GM19035 (cell line): ENCODE measurements around the gene PPP4C.
"Not testable (repeated sequence)": the region's sequence is repeated elsewhere in the genome, so short reads cannot be mapped to it uniquely, and the experiment has no call there.

Experiments used
- ATAC-seq: cut with Tn5 transposase; IDR thresholded peaks from one replicate; pipeline ENCODE4 v1.9.1; 2021; ENCODE audit not compliant: unreplicated experiment

Gene PPP4C

DNA sequence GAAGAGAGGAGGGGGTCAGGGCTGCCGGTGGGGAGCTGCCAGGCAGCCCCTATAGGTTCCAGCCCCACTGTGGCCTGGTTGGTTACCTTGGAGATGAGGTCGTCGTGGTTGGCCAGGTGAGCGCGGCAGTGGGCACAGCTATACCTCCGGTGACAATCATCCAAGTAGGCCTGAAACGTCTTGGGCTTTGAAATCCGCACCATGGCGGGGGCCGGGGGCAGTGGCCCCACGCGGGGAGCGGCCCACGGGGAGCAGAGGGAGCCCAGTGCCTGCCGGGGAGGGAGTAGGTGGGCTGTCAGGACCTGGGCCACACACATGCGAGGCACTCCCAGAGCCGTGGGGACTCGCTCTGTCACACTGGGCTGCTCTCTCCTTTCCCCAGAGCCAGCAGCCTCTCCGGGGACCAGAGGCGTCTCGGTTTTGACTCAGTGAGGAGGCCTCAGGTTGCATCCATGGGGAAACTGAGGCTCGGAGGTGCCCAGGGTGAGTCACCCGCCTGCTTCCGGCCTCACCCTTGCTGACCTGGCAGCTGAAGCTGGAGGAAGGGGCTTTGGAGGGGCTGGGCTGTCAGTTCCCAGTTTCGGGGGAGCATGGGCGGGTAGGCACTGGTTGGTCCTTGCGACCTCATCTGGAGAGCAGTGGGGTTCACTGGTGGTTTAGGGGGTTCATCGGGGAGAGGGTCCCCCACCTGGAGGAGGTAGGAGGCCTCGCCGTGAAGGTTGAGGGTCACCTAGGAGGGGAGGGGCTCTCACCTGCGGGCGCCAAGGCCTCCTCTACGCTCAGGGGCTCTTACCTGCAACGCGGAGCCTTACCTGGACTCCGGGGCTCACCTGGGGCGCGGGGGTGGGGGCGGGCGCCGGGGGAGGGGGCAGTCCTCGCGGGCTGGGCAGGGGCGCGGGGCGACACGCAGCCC lies 19.6 kb downstream of the PPP4C start:
- no peak for ATAC-seq

DNA sequence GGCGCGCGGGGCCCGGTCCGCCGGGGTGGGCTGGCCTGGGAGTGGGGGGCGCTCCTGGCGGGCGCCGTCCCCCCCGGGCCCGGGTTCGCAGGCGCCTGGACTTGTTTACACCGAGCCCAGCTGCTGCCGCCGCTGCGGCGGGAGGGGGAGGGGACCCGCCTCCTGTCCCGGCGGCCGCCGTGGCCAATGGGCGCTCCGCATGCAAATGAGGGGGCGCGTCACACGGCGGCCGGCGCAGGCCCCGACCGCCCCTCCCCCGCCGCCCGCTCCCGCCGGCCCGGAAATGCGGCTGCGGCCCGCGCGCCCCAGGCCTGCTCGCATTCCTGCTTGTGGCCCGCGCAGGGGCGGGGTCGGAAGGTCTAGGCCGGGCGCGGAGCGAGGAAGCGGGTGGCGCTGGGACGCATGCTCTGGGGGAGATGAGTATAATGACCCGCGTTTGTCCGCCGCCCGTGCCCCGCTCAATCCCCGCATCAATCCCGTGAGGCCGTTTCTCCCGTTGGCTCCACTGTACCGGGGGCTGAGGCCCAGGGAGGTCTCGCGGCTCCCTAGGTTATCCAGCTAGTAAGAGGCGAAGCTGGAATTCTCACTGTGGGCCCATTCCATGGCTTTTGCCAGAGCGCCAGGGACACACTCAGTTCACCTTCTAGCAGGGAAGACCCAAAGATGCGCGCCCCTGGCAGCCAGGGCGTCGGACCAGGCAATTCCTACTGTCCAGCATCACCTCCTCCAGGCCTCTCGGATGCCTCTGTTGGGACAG lies 20.5 kb downstream of the PPP4C start, which contains the start of gene YPEL3:
YPEL3 (minus strand) TSS at position 109 of the 757 bp plus-strand sequence. CDS start 731 bp downstream, outside the sequence.
- ATAC-seq, result peak; percentile 38

DNA sequence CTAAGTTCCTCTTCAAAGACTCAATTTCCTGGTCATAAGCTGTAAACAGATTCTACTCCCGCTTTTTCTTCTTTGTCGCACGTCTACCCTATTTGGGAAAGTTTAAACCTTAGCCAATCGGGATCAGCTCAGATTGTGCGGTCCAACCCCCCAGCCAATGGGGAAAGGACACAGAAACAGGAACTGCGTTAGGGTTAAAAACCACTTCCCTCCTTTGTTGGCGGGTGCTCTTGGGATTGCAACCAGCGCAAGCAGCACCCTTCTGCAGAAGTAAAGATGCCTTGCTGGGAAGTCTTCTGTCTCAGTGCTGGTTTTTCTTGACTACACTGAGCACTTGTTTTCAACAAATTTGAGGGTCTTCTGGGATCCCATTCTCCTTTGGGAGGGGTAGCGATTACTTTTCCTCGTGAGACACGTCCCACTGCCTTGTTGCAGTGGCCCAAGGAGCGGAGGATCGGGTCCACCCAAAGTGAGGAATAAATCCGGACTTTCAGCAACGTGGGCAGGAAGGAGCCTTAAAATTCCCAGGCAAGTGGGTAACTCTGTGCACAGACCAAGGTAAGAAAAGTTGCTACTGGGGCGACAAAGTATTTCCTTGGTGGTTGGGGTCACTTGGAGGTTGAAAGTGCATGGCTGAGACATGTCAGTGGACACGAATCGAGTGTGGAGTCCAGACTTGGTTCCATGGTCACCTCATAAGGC lies 21.2 kb downstream of the PPP4C start:
- ATAC-seq, result no peak

DNA sequence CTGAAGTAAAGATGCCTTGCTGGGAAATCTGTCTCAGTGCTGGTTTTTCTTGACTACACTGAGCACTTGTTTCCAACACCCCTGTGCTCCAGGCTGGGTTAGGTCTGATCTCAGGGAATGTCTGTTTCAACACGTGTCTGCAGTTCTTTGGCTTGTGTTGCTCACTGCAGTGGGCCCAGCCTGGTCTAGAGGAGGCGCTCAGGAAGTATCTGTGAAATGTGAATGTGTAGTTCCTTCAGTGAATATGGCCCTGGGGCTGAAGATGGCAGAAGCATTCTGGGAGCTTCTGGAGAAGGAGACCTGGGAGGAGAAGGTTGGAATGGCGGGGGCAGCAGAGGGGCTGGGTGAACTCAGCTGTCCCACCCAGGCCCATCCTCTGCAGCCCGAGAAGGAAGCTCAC lies 28.3 kb downstream of the PPP4C start:
- ATAC-seq, result no peak

DNA sequence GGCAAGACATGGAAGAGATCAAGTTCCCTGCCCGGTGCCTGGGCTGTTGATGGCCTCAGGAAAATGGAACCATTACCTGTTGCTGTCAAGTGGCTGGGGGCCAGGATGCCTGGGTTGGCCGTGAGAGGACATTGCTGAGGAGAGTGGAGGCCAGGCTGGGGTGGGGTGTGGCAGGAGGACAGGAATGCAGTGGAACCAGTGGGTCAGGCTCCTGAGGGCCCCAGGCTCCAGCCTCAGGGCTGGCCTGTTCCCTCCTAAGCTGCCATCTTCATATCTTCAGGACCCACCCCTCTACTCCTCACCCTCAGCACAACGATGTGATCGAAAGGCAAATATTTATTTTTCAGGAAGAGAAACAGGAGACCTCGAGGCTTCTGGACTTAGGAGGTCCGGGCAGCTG lies 28.7 kb downstream of the PPP4C start:
- no peak for ATAC-seq

DNA sequence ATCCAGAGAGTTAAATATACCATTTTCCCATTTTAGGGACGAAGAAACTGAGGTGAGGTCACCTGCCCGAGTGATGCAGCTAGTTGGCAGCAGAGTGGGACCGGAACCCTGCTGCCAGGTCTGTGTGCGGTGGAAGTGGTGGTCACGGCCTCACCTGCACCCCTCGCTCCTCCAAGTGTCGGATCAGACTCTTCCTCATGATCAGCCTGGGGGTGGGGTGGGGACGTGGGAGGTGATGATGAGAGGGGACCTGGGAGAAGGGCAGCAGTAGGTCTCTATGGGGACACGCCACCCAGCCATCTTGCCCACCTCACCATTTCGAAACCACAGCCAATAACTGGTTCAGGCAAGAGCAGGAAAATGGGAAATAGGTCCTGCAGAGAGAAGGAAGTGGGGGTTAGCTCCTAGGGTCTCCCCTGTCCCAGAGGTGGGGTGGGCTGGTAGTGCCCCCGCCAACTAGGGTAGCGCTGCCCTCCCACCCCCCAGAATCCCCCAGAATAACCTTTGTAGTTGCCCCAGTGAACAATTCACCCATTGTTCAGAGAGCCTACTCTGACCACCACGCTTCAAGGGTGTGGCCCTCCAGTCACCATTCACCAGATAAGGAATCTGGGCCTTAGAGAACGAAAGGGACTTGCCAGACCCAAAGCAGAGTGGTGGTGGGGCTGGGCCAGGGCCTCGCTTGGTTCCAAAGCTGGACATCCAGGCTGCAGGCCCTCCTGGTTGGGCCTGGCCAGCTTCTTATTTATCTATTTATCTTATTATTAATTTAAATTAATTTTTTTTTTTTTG lies 32.5 kb downstream of the PPP4C start:
- no peak for ATAC-seq

DNA sequence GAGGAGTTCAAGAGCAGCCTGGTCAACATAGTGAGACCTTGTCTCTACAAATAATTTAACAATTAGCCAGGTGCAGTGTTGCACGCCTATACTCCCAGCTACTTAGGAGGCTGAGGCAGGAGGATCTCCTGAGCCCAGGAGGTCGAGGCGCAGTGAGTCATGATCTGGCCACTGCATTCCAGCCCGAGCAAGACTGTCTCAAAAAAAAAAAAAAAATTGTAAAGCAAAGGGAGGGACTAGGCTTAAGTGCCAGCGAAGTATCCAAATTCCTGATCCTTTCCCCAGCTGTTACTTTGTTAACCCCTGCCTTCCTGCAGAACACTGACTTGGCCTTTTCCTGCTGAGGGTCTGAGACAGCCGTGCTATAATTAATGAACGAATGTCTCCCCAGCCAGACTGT lies 34.9 kb downstream of the PPP4C start:
- ATAC-seq, result no peak

DNA sequence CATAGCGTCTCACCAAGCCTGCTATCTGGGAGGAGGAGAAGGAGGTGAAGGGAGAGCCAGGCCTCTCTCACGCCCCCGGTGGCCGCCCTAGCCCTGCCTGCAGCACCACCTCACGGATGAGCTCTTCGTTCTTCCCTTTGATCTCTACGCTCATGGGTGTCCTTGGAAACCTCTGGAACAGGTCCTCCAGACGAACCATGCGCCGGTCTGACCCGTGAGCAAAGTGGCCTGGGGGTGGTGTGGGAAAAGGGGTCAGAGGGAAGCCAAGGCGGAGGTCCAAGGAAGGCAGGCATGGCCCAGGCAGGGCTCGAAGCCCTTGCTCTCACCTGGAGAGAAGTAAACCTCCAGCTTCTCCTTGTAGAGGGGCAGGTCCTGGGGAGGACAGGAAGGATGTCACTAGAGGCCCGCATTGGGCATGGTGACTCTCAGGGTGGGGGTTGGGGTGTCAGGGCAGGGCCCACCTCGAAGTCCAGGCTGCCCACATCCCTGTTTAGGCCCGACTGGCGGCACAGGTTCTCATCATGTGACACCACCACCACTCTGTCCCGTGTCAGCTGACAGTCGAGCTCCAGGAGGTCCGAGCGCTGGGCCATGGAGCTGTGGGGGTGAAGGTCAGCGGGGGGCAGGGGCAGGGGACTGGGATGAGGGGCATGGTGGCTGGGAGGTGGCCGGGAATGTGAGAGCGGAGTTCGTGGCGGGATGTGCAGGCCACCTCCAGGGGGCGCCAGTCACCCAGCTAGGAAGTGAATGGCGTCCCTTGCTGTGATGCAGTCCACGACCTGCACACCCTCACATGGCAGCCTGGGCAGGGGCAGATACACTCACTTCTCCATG lies 36.6 kb downstream of the PPP4C start:
- no peak for ATAC-seq

DNA sequence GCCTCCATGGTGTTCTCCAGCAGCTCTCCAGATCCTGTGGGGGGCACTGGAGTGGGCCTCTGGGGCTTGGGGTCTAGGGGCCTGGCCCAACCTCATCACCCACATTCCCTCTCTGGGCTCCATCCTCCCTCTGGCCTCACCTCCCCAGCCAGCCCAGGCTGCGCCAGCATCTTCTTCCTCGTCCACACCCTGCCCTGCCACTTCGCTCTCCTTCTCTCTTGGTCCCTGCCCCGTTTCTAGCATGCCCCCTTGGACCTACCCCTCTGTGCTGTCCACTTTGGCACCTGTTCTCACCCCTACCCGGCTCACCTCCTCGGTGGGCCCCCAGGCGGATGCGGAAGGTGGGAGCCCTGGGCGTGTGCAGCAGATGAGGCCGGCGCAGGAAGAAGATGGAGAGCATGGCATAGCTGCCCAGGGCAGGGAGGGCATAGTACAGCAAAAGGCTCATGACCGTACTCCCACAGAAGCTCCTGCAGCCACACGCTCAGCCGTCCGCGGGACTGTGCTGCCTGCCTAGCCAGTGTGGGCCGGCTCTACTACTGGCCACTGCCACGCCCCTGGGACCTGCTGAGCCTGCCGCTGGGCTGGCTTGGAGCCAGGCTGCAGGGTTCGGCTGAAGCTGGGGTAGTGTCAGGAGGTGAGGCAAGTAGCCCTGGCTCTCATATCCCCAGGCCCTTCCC lies 37.4 kb downstream of the PPP4C start, which contains the start of gene GDPD3:
GDPD3 (minus strand) TSS at position 507 of the 680 bp plus-strand sequence; CDS start at position 448, 59 bp downstream.
- ATAC-seq, result no peak

DNA sequence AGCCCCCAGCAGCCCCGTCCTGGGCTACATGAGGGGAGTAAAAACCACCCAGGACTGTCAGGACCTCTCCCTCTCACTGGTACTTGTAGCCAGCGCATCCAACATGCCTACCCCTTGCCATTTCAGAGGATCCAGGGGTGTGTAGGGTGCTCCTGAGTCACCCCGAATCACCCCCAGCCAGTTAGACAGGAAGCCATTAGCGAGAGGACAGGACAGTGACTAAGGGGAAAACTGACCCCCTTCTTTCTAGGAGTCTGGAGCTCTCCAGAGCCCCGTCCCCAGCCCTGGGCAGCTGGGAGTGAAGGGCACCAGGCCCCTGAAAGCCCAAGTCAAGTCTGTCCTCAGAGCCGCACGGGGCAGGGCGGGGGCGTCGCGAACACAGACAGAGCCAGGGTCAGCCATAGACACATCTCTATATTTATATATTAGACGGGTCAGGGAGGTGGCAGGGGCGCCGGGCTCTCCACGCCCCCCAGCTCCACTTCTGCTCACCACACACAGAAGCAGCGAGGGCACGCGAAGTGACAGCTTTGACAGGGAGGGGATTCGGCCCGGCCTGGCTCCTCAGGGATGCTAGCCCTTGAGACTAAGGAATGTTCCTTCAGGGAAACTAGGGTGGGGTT lies 38.0 kb downstream of the PPP4C start:
- no peak for ATAC-seq

DNA sequence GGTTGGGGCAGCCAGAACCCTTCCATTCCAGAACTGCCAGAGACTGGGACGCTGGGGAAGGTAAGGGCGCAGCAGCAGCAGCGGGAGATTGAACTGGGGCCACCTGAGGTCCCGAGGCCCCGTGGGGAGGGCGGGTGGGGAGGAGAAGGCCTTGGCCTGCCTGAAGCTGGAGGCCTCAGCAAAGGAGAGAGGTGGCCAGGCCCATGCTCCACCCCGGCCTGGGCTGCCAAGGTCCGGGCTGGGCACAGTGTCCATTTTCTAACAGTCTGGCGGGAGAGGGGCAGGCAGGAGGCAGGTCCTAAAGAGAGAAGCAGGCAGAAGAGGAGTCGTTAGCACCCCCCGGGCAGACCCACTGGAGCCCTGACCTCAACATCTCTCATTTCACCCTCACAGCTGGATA lies 38.6 kb downstream of the PPP4C start:
- no peak for ATAC-seq

DNA sequence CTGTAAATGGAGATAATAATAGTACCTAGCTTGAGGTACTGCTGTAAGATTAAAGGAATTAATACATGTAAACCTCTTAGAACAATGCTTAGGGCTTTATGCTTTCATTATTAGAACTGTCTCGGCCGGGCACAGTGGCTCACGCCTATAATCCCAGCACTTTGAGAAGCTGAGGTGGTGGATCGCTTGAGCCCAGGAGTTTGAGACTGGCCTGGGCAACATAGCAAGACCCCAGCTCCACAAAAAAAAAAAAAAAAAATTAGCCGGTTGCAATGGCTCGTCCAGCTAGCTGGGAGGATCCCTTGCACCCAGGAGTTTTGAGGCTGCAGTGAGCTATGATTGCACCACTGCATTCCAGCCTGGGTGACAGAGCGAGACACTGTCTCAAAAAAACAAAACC lies 39.0 kb downstream of the PPP4C start:
- ATAC-seq, result not testable (repeated sequence)

DNA sequence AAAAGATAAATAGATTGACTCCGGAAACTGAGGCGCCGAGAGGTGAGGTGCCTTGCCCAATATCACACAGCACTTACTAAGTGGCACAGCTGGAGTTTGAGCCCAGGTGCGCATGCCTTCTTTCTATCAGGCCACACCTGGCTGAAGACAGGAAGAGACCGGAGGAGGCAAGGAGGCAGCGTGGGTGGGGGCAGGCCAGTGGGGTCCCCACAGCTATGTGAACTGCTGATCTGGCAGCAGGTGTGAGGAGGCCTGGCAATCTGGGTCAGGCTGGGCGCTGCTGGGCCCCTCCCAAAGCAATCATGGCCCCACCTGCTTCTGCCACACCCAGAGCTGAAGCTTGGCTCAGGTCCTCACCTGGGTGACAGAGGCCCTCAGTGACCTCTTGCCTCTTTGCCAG lies 39.4 kb downstream of the PPP4C start:
- ATAC-seq, result no peak

DNA sequence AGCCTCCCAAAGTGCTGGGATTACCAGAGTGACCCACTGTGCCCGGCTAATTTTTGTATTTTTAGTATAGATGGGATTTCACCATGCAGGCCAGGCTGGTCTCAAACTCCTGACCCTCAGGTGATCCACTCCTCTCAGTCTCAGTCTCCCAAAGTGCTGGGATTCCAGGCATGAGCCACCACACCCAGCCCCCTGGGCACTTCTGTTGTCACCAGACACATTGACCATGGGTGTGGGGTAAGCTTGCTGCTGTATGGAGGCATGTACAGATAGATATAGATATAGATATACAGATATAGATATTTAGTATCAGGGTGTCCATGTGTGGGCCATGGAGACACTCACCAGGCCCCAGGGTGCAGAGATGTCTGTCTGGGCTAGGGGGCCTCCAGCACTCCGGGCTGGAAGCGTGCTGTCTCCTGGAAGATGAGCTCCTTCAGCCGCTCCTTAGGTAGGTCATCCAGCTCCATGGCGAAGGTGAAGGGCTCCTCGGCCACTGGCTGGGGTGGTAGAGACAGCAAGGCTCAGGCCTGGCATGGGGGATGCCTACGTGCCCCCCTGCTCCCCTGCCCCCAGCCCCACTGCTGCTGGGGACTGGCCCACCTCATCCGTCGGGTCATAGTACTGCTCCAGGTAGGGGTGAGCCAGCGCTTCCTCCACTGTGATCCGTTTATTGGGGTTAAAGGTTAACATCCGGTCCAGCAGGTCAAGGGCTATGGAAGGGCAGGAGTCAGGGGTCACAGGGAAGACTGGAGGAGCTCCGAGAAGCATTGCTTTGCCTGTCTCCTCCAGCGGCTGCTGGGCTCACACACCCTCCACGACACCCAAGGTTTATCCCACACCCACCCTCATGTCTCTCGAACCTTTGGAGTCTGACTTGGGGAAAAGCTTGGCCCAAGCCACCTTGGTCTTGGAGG lies 40.8 kb downstream of the PPP4C start:
- ATAC-seq, result no peak

DNA sequence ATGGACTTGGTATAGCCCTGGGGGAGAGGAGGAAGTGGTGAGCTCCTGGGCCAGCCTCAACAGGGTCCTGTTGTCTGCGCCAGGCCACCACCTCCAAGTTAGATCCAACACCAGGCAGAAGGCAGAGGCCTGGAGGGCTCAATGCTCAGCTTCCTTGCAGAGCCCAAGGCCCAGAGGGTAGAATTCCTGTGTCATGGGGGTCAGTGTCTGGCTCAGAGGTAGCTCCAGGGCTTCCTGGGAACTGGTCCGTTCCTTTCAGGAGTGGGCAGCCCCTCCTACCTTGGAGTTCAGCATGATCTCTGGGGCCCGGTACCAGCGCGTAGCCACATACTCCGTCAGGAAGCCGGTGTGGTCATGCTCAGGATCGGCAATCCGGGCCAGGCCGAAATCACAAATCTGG lies 42.0 kb downstream of the PPP4C start:
- ATAC-seq, result no peak

DNA sequence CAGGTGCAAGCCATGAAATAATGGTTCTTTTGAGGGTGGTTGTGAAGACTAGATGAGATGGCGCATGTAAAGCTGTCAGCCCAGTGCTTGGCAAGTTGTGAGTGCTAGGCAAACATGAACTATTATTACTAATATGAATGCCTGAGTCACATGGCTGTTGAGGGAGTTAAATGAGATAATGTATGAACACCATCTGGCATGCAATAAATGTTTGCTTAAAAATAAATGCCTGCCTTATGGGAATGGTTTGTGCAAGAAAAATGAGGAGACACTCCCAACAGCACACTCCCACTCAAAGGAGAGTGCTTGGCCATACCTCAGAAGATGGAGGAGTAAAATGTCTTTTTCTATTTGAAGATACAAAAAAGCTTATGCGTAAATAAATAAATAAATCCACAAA lies 43.6 kb downstream of the PPP4C start:
- ATAC-seq, result no peak

DNA sequence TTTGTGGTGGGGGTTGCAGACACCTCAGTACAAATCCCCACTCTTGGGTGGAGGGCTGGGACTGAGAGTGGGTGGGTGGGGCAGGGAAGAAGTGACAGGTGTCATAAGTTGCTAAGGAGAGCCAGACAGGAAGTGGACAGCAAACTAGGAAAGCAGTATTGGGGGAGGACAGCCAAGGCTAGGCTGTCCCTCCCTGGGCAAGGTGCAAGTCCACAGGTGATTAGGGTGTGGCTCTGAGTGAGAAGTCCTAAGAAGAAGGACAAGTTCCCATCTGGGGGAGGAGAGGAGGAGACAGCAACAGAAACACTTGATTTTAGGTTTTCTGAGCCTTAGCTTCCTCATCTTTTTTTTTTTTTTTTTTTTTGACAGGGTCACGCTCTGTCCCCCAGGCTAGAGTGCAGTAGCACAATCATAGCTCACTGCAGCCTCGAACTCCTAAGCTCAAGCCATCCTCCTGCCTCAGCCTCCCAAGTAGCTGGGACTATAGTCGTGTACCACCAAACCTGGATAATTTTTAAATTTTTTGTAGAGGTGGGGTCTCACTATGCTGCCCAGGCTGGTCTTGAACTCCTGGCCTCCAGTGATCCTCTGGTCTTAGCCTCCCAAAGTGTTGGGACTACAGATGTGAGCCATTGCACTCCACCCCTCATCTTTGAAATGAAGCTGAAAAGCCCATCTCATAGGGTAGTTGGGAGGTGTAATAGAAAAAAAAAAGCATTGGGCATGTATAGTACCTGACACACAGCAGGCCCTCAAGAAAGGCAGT lies 44.7 kb downstream of the PPP4C start:
- no peak for ATAC-seq
